ENCODE data around the gene NUDT8.

NUDT8 gene

GRCh38 chr11:67648140-67648795 is 18.5 kb upstream of the NUDT8 start:
- no peak overlapping the region; the same call in 1 of the 2 replicates for H3K27ac ChIP-seq
- TF ChIP-seq CTCF (conservative IDR thresholded peaks at IDR 0.05), result peak; percentile 63

- no peak overlapping the region for H3K27ac ChIP-seq
- TF ChIP-seq CTCF (conservative IDR thresholded peaks at IDR 0.05), result no peak
Observed at GRCh38 chr11:67647471-67647870, 17.7 kb upstream of the NUDT8 start.

GRCh38 chr11:67646535-67647336 is 17.0 kb upstream of the NUDT8 start:
- no peak overlapping the region for H3K27ac ChIP-seq
- TF ChIP-seq CTCF (conservative IDR thresholded peaks at IDR 0.05), result no peak

- peak; percentile 43; the same call in 1 of the 2 replicates for TF ChIP-seq CTCF (conservative IDR thresholded peaks at IDR 0.05)
- H3K27ac ChIP-seq, result no peak overlapping the region
Observed at GRCh38 chr11:67645521-67646461, 16.1 kb upstream of the NUDT8 start.

- TF ChIP-seq CTCF (conservative IDR thresholded peaks at IDR 0.05), result no peak
- H3K27ac ChIP-seq, result no peak overlapping the region
Observed at GRCh38 chr11:67644472-67645418, 15.0 kb upstream of the NUDT8 start.

- peak; percentile 75 for TF ChIP-seq CTCF (conservative IDR thresholded peaks at IDR 0.05)
- H3K27ac ChIP-seq, result no peak overlapping the region
Observed at GRCh38 chr11:67644042-67644441, 14.3 kb upstream of the NUDT8 start.

All from VCaP (cell line).